ENCODE measurements around the gene TNFSF13.
"Not testable (repeated sequence)": the region's sequence is repeated elsewhere in the genome, so short reads cannot be mapped to it uniquely, and the experiment has no call there.

The TNFSF13 gene

DNA sequence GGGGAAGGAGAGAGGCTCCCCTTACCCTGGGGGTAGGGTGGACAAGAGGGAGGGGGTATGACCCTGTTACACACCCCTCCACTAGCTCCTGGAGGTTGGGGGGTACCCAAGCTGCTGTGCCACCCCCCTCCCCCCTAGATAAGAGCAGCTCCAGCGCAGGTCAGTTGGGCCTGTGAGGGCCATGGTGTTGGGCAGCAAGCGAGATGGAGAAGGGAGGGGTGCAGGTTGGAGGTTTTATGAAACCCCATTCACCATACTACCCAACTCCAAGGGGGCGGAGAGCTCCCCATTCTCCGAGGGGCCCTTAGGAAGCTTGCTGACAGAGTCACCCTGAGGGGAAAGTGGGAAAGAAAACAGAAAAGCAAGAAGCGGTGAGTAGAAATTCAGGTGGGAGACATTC is 33.0 kb downstream of the TNFSF13 start:
- DNase-seq (ENCODE audit: low read depth), result no peak

DNA sequence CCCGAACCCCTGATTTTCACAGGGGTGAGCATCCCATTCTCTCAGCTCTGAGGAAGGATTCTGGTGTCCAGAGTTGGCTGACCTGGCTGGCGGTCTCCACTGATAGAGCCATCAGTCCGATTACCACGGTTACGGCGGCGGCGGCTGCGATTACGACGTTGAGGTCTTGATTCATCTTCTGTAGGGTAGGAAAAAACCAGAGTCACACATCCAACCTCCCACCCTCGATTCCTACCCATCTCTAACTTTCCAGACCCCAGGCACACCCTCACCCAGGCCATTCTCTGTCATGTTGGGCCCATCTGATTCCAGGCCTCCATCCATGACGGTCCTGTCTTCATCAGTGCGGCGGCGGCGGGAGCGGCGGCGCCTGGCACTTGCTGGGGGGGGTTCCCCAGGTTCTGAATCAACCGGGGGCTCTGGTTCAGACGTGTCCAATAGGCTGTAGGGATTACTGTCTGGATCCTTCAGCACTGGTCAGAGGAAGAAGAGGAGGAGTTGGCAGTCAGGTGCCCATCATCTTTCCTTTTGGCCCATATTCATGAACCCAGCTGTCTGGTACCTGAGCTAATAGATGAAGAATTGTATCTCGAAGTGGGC is 34.0 kb downstream of the TNFSF13 start:
- no peak for DNase-seq (ENCODE audit: low read depth)

DNA sequence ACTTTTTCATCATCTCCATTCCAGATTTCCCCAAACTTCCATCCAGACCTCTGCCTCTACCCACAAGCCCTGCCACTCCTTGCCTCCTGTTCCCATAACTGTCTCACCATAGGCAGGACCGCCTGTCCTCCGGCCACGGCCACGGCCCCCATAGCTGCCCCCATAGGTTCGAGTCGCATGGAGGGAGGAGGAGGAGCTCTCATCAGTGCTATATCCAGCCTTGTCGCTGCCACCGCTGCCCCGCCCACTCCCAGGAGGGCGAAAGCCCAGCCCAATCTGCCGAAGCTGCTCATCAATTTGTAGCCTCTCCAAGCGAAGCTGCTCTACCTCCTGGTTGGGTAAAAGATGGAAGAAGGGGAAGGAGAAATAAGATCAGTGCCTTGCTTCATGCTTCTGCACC is 34.7 kb downstream of the TNFSF13 start:
- no peak for DNase-seq (ENCODE audit: low read depth)

DNA sequence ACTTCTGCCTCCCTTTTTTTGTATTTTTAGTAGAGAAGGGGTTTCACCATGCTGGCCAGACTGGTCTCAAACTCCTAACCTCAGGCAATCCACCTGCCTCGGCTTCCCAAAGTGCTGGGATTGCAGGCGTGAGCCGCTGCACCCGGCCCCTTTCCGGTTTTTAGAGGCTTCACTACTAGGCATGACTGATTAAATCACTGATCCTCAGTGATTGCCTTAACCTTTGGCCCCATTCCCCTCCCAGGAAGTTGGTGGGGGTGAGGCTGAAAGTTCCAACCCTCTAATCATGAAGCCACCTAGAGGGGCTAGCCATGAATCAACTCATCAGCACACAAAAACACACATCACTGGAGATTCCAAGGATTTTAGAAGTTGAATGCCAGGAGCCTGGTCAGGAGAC is 39.0 kb downstream of the TNFSF13 start:
- not testable (repeated sequence) for DNase-seq (ENCODE audit: low read depth)

DNA sequence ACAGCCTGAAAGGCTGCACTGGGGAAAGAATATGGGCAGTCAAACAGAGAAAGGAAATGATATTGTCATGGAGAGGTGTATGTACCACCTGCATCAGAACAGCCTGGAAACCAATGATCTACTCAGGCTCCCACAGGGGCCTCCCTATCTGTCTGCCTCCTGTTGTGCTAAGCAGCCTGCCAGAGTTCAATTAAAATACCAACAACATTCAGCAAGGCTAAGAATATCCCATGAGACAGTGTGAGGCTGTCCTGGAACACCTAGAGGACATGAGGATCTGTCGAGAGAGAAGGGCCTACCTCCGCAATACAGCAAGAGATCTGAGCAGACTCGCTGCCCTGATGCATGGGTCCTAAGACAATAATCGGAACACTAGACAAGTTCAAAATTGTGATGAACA is 47.7 kb downstream of the TNFSF13 start:
- DNase-seq (ENCODE audit: low read depth), result no peak

DNA sequence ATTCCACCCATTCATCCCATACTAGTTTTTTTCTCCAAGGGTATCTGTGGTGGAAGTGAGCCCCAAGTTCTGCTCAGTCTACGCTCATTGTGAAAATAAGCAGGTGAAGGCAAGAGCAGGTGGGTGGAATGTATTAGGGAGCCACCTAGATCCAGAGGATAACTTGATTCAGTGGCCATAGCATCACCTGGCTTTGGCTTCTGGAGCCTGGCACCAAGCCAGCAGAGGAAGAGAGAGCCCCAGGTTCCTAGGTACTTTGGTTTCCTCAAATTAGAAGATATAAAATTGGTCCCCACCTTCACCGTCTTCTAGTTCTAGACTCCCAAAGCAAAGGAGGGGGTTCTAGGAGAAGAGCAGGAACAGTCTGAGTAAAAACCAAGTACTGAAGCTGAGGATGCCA is 52.1 kb downstream of the TNFSF13 start:
- DNase-seq (ENCODE audit: low read depth), result no peak

All from EH (cell line).